Mesenchymal stem cell (in vitro differentiated cells and primary cell): ENCODE data around the gene GMFB.
A peak's percentile ranks its signal among the peaks of the same experiment; 100 is the strongest.

Experiments used
- DNase-seq: peaks from one replicate; pipeline ENCODE4 v3.0.0-alpha.2; 2013
- H2AFZ ChIP-seq: one replicate; pipeline ENCODE4 v1.6.1; 2013; ENCODE audit warnings: low read depth, mild to moderate bottlenecking, control low read depth, inconsistent platforms, low read length, moderate library complexity
- H2AK5ac ChIP-seq: 2 replicates; pipeline ENCODE4 v1.6.1; 2013; ENCODE audit warnings: low read length, moderate library complexity, mild to moderate bottlenecking, inconsistent platforms; ENCODE audit not compliant: severe bottlenecking
- H2BK120ac ChIP-seq: one replicate; pipeline ENCODE4 v1.6.1; 2013; ENCODE audit warnings: low read depth, mild to moderate bottlenecking, inconsistent platforms, low read length, moderate library complexity
- H2BK12ac ChIP-seq, 2 experiments: one replicate each; pipeline ENCODE4 v1.6.1; 2013; ENCODE audit warnings: inconsistent platforms in 2 of 2, low read length in 2 of 2, mild to moderate bottlenecking in 2 of 2, moderate library complexity in 2 of 2, control low read depth in 1 of 2
- H2BK15ac ChIP-seq: one replicate; pipeline ENCODE4 v1.6.1; 2013; ENCODE audit warnings: mild to moderate bottlenecking, low read depth, inconsistent platforms; ENCODE audit not compliant: poor library complexity, severe bottlenecking
- H2BK5ac ChIP-seq: 2 replicates; pipeline ENCODE4 v1.6.1; 2013; ENCODE audit warnings: low read depth, mild to moderate bottlenecking, low read length, control low read depth, inconsistent platforms; ENCODE audit not compliant: poor library complexity, severe bottlenecking
- H3K14ac ChIP-seq, 2 experiments: one replicate each; pipeline ENCODE4 v1.6.1; 2013; ENCODE audit warnings: inconsistent platforms in 2 of 2, low read length in 2 of 2, control low read depth in 1 of 2, mild to moderate bottlenecking in 1 of 2, moderate library complexity in 1 of 2
- H3K18ac ChIP-seq, 2 experiments: one replicate each; pipeline ENCODE4 v1.6.1; 2013; ENCODE audit warnings: inconsistent platforms in 2 of 2, low read length in 2 of 2, control low read depth in 1 of 2, low read depth in 1 of 2, mild to moderate bottlenecking in 1 of 2
- H3K23ac ChIP-seq, 2 experiments: one replicate each; pipeline ENCODE4 v1.6.1; 2013; ENCODE audit warnings: inconsistent platforms in 2 of 2, low read length in 2 of 2, mild to moderate bottlenecking in 2 of 2, moderate library complexity in 2 of 2, control low read depth in 1 of 2
- H3K27ac ChIP-seq: 2 replicates; pipeline ENCODE4 v1.5.1; 2013; ENCODE audit warnings: mild to moderate bottlenecking, moderate library complexity, low read length, control low read depth, inconsistent platforms; ENCODE audit not compliant: poor library complexity, severe bottlenecking
- H3K27me3 ChIP-seq, 2 experiments: 2 replicates each; pipeline versions ENCODE4 v1.6.1 to v1.7.0; 2013; ENCODE audit warnings: low read length in 2 of 2, mild to moderate bottlenecking in 2 of 2, moderate library complexity in 2 of 2, control low read depth in 1 of 2, inconsistent platforms in 1 of 2; ENCODE audit not compliant: control insufficient read depth in 1 of 2, insufficient read depth in 1 of 2
- H3K36me3 ChIP-seq, 2 experiments: 2 replicates each; pipeline versions ENCODE4 v1.6.1 to v1.7.0; 2013; ENCODE audit warnings: low read length in 2 of 2, control low read depth in 1 of 2, inconsistent platforms in 1 of 2, low read depth in 1 of 2, mild to moderate bottlenecking in 1 of 2; ENCODE audit not compliant: insufficient read depth in 2 of 2, control insufficient read depth in 1 of 2
- H3K4ac ChIP-seq, 2 experiments: one replicate each; pipeline ENCODE4 v1.6.1; 2013; ENCODE audit warnings: inconsistent platforms in 2 of 2, low read length in 2 of 2, mild to moderate bottlenecking in 2 of 2, moderate library complexity in 2 of 2, control low read depth in 1 of 2, low read depth in 1 of 2
- H3K4me1 ChIP-seq: 2 replicates; pipeline ENCODE4 v1.6.1; 2013; ENCODE audit warnings: low read depth, low read length, control low read depth; ENCODE audit not compliant: control insufficient read depth, insufficient read depth
- H3K4me2 ChIP-seq: 2 replicates; pipeline ENCODE4 v1.6.1; 2013; ENCODE audit warnings: low read length, mild to moderate bottlenecking, inconsistent platforms; ENCODE audit not compliant: poor library complexity, severe bottlenecking
- H3K4me3 ChIP-seq, 2 experiments: 2 replicates each; pipeline versions ENCODE4 v1.5.1 to v1.7.0; 2013; ENCODE audit warnings: low read length in 2 of 2, mild to moderate bottlenecking in 2 of 2, control low read depth in 1 of 2, low read depth in 1 of 2; ENCODE audit not compliant: insufficient read depth in 1 of 2
- H3K79me1 ChIP-seq: replicated peaks from 2 replicates; pipeline ENCODE4 v1.6.1; 2013; ENCODE audit warnings: mild to moderate bottlenecking, control low read depth, low read length, inconsistent platforms; ENCODE audit not compliant: poor library complexity, severe bottlenecking
- H3K9ac ChIP-seq: 2 replicates; pipeline ENCODE4 v1.7.0; 2013; ENCODE audit warnings: mild to moderate bottlenecking, low read length, moderate library complexity
- H3K9me3 ChIP-seq: 2 replicates; pipeline ENCODE4 v1.7.0; 2013; ENCODE audit warnings: mild to moderate bottlenecking, low read length; ENCODE audit not compliant: control insufficient read depth
- H4K8ac ChIP-seq: one replicate; pipeline ENCODE4 v1.6.1; 2013; ENCODE audit warnings: inconsistent platforms, mild to moderate bottlenecking, low read length, moderate library complexity
- H4K91ac ChIP-seq: one replicate; pipeline ENCODE4 v1.6.1; 2013; ENCODE audit warnings: mild to moderate bottlenecking, low read length, inconsistent platforms
- WGBS: methylation state at CpG from one replicate; pipeline ENCODE4 v1.1.7; 2013; ENCODE audit warnings: mixed read lengths; 5-methylcytosine and 5-hydroxymethylcytosine counted together

Gene GMFB

DNA sequence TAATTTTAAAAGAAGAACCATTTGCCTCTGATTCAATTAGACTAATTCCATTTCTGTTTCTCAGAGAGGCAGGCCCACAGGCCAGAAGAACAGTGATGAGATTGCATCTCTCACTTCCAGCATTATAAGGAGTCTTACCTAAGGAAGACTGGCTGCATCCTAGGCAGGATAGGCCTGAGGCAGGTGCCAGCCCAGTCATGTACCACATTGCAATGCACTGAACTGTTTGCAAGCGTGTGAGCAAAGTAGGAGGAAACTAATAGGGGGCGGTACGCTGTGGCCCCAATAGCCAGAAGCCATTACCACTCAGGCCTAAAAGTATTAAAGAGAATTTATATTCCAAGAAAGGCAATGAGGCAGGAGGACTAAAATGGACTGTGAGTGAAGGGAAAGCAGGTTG is 35.5 kb downstream of the GMFB start:
- H3K18ac ChIP-seq, result no peak overlapping the region
- H3K36me3 ChIP-seq, result no peaks in the 10 kb centered on the region
- H3K4ac ChIP-seq, result no peak overlapping the region
- H2BK120ac ChIP-seq, result no peak overlapping the region
- peak overlapping the region; percentile 58 for H4K91ac ChIP-seq
- H3K4me3 ChIP-seq, result no peak overlapping the region
- no peak overlapping the region for H3K9ac ChIP-seq
- H3K27ac ChIP-seq, result no peak overlapping the region
- no peak overlapping the region for H2BK15ac ChIP-seq
- no peaks in the 10 kb centered on the region for H3K79me1 ChIP-seq
- H3K9me3 ChIP-seq, result no peaks in the 10 kb centered on the region
- no peak for DNase-seq
- no peak overlapping the region for H3K14ac ChIP-seq
- H2BK12ac ChIP-seq, result no peak overlapping the region
- no peak overlapping the region for H2AK5ac ChIP-seq
- H4K8ac ChIP-seq, result peak overlapping the region; percentile 37
- H3K4me2 ChIP-seq, result no peak overlapping the region
- H3K23ac ChIP-seq, result no peak overlapping the region
- H3K27me3 ChIP-seq, result no peaks in the 10 kb centered on the region
- H2BK5ac ChIP-seq, result no peak overlapping the region
- no peaks in the 10 kb centered on the region for H3K4me1 ChIP-seq
- WGBS, result 96% methylated on average over 3 of the region's 3 CpGs
- no peak overlapping the region for H2AFZ ChIP-seq

DNA sequence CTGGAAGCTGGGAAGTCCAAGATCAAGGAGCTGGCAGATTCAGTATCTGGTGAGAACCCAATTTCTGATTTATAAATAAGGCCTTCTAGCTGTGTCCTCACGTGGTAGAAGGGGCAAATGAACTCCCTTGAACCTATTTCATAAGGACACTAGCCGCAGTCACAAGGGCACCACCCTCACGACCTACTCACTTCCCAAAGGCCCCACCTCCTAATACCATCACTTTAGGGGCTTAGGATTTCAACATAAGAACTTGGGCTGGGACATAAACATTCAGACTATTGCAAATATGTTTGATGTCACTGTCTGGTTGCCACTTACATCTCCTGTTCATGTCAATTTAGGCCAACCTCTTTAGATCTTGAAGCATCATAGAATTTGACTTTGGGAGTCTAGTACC is 36.8 kb downstream of the GMFB start:
- H3K4me1 ChIP-seq, result no peaks in the 10 kb centered on the region
- no peak overlapping the region for H4K8ac ChIP-seq
- no peak overlapping the region for H4K91ac ChIP-seq
- DNase-seq, result no peak
- H2BK5ac ChIP-seq, result no peak overlapping the region
- H3K27me3 ChIP-seq, result no peaks in the 10 kb centered on the region
- no peak overlapping the region for H3K23ac ChIP-seq
- no peak overlapping the region for H3K9ac ChIP-seq
- no peak overlapping the region for H2AFZ ChIP-seq
- no peak overlapping the region for H3K14ac ChIP-seq
- no peak overlapping the region for H3K4me3 ChIP-seq
- no peaks in the 10 kb centered on the region for H3K36me3 ChIP-seq
- H3K18ac ChIP-seq, result no peak overlapping the region
- H2BK12ac ChIP-seq, result no peak overlapping the region
- 77% methylated on average over 3 of the region's 3 CpGs for WGBS
- no peak overlapping the region for H3K4me2 ChIP-seq
- H2BK120ac ChIP-seq, result no peak overlapping the region
- H2BK15ac ChIP-seq, result no peak overlapping the region
- H3K79me1 ChIP-seq, result no peaks in the 10 kb centered on the region
- no peaks in the 10 kb centered on the region for H3K9me3 ChIP-seq
- H3K4ac ChIP-seq, result no peak overlapping the region
- H2AK5ac ChIP-seq, result no peak overlapping the region
- H3K27ac ChIP-seq, result no peak overlapping the region

DNA sequence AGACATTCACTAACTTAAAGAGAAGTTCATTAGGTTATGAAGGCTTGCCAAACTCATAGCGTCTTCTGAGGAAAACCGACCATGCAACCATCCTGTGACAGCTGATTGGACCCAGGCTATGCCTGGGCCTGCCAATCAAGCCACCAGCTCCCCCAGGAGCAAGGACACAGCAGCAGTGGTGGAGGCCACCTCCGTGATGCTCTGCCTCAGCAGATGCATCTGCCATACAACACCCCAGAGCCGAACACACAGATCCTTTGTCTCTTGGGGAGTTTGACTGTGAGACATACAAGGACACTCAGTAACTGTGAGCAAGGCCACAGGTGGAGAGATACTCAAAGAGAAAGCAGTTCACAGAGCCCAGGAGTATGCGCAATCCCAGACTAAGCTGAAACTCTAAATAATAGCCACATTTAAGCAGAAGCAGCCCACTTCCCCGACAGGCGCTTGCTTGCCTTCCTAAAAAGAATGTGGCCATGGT is 37.6 kb downstream of the GMFB start:
- 92% methylated on average over 6 of the region's 7 CpGs for WGBS
- Histone ChIP-seq H2BK5ac (no peak overlapping the region), H3K14ac (no peak overlapping the region), H2BK12ac (no peak overlapping the region), H2BK120ac (no peak overlapping the region), H3K4ac (no peak overlapping the region), H3K36me3 (no peaks in the 10 kb centered on the region), H3K79me1 (no peaks in the 10 kb centered on the region), H2AFZ (no peak overlapping the region), H3K4me3 (no peak overlapping the region), H4K91ac (peak overlapping the region; percentile 36), H3K27ac (no peak overlapping the region), H3K23ac (peak overlapping the region in 1 of 2 experiments; percentile 9), H3K9me3 (no peaks in the 10 kb centered on the region), H2AK5ac (no peak overlapping the region), H3K9ac (no peak overlapping the region), H3K27me3 (peaks cover 0 to 3% of the 10 kb centered on the region in 2 experiments), H3K4me2 (no peak overlapping the region), H2BK15ac (no peak overlapping the region), H4K8ac (no peak overlapping the region), H3K4me1 (no peaks in the 10 kb centered on the region), H3K18ac (no peak overlapping the region)
- no peak for DNase-seq

- Histone ChIP-seq H3K4me3 (no peak overlapping the region), H3K27ac (no peak overlapping the region), H4K91ac (no peak overlapping the region), H3K36me3 (no peaks in the 10 kb centered on the region), H2AFZ (no peak overlapping the region), H2BK12ac (no peak overlapping the region), H2BK15ac (no peak overlapping the region), H2AK5ac (no peak overlapping the region), H3K4ac (no peak overlapping the region), H3K18ac (no peak overlapping the region), H3K79me1 (no peaks in the 10 kb centered on the region), H3K4me2 (no peak overlapping the region), H3K23ac (no peak overlapping the region), H3K9ac (no peak overlapping the region), H3K14ac (no peak overlapping the region), H3K27me3 (peaks cover 0 to 3% of the 10 kb centered on the region in 2 experiments), H3K4me1 (no peaks in the 10 kb centered on the region), H4K8ac (no peak overlapping the region), H3K9me3 (no peaks in the 10 kb centered on the region), H2BK5ac (no peak overlapping the region), H2BK120ac (no peak overlapping the region)
- DNase-seq, result peak; percentile 39
- WGBS, result 50% methylated on average over 2 of the region's 3 CpGs
Observed at GRCh38 chr14:54450535-54450934, 38.2 kb downstream of the GMFB start.
